ENCODE data around the gene ATP10A.

DNA sequence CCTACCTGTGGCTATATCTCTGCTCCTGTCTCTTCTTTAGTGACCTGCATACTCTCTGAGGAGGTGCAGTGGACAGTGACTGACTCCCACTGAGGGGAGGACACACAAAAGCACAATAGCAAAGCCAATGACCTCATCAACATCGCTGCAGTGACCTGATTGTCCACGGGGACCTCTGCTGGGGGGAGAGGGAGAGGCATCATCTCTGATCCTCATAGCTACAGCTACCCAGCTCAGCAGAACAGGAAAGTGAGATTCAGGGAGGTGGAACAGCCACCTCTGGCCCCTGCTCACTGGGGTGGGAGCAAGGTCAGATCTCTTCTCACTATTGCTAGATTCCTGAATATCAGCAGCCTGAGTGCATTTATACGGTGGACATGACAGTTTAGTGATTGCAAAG, 179.2 kb downstream of the ATP10A start:
- TF ChIP-seq RAD21 (CRISPR knock-in tag; conservative IDR thresholded peaks at IDR 0.05 in 1 of 2, IDR thresholded peaks at IDR 0.05 in 1 of 2) (no peak), CBFA2T3 (IDR thresholded peaks at IDR 0.05) (no peak), FOXA3 (CRISPR knock-in tag; conservative IDR thresholded peaks at IDR 0.05 in 1 of 2, IDR thresholded peaks at IDR 0.05 in 1 of 2) (no peak), STAG1 (CRISPR knock-in tag; IDR thresholded peaks at IDR 0.05; ENCODE audit: borderline replicate concordance) (no peak), MYBL2 (IDR thresholded peaks at IDR 0.05; ENCODE audit: low read depth) (no peak), MYBL2 (CRISPR knock-in tag; IDR thresholded peaks at IDR 0.05; ENCODE audit: borderline replicate concordance) (no peak), ZBTB17 (CRISPR knock-in tag; IDR thresholded peaks at IDR 0.05) (no peak), EZH2 (IDR thresholded peaks at IDR 0.05; ENCODE audit: borderline replicate concordance, low read depth, low read length) (no peak), ZFX (CRISPR knock-in tag; IDR thresholded peaks at IDR 0.05) (no peak)
- TF ChIP-seq, protein P1, sequence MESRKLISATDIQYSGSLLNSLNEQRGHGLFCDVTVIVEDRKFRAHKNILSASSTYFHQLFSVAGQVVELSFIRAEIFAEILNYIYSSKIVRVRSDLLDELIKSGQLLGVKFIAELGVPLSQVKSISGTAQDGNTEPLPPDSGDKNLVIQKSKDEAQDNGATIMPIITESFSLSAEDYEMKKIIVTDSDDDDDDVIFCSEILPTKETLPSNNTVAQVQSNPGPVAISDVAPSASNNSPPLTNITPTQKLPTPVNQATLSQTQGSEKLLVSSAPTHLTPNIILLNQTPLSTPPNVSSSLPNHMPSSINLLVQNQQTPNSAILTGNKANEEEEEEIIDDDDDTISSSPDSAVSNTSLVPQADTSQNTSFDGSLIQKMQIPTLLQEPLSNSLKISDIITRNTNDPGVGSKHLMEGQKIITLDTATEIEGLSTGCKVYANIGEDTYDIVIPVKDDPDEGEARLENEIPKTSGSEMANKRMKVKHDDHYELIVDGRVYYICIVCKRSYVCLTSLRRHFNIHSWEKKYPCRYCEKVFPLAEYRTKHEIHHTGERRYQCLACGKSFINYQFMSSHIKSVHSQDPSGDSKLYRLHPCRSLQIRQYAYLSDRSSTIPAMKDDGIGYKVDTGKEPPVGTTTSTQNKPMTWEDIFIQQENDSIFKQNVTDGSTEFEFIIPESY (CRISPR knock-in tag; IDR thresholded peaks at IDR 0.05) = no peak
- TF ChIP-seq, protein P2, sequence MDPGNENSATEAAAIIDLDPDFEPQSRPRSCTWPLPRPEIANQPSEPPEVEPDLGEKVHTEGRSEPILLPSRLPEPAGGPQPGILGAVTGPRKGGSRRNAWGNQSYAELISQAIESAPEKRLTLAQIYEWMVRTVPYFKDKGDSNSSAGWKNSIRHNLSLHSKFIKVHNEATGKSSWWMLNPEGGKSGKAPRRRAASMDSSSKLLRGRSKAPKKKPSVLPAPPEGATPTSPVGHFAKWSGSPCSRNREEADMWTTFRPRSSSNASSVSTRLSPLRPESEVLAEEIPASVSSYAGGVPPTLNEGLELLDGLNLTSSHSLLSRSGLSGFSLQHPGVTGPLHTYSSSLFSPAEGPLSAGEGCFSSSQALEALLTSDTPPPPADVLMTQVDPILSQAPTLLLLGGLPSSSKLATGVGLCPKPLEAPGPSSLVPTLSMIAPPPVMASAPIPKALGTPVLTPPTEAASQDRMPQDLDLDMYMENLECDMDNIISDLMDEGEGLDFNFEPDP (CRISPR knock-in tag; IDR thresholded peaks at IDR 0.05) = no peak
- TF ChIP-seq, protein P3, sequence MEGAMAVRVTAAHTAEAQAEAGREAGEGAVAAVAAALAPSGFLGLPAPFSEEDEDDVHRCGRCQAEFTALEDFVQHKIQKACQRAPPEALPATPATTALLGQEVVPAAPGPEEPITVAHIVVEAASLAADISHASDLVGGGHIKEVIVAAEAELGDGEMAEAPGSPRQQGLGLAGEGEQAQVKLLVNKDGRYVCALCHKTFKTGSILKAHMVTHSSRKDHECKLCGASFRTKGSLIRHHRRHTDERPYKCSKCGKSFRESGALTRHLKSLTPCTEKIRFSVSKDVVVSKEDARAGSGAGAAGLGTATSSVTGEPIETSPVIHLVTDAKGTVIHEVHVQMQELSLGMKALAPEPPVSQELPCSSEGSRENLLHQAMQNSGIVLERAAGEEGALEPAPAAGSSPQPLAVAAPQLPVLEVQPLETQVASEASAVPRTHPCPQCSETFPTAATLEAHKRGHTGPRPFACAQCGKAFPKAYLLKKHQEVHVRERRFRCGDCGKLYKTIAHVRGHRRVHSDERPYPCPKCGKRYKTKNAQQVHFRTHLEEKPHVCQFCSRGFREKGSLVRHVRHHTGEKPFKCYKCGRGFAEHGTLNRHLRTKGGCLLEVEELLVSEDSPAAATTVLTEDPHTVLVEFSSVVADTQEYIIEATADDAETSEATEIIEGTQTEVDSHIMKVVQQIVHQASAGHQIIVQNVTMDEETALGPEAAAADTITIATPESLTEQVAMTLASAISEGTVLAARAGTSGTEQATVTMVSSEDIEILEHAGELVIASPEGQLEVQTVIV (CRISPR knock-in tag; IDR thresholded peaks at IDR 0.05; ENCODE audit: borderline replicate concordance) = no peak
